Posterior vena cava (tissue), 2 donors: ENCODE results near the gene RHOT1. TPM values are rescaled to one million over a fixed set of nuclear protein-coding genes. Genes with fewer than 3 reads are reported as not detected.

Experiments
- DNase-seq: peaks from one replicate; pipeline ENCODE4 v3.0.0-alpha.2; 2020; ENCODE audit warnings: low spot score
- intact Hi-C, 2 donors: fragments of 100-400 bp; cut with DNase I; formaldehyde crosslinking; loops; one replicate each; pipeline versions ENCODE4 v1.14.1 to v1.14.2; 2022 to 2023
- total RNA-seq, 2 donors: library from RNA; stranded (reverse); fragmentation: NEBNext Ultra II Directional; extraction: Animal tissue kit (Norgen Biotek cat#: 25700); gene quantifications; one replicate each; pipeline ENCODE4 v1.2.1, GENCODE V29; 2021
- donor health status: DM: yes; HTN: yes; CAD: no.
- donor health status: DM: yes; HTN: yes; CAD: no.

RHOT1 gene
- total RNA-seq, 2 donors from 2014 or later: 37.9 to 45.6 TPM

DNA sequence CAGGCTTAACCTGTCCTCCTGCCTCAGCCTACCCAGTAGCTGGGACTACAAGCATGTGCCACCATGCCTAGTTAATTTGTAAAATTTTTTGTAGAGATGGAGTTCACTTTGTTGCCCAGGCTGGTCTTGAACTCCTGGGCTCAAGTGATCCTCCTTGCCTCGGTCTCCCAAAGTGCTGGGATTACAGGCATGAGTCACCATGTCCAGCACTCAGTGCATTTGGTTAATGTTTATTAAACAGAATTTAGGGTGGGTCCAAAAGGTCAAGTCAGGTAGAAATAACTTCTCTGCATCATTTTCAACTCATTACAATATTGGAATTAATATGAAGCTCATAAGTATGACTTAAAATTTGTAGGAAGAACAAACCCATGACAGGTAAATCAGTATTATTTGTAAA, 55.7 kb downstream of the RHOT1 start:
- intact Hi-C loops: no loop called here

DNA sequence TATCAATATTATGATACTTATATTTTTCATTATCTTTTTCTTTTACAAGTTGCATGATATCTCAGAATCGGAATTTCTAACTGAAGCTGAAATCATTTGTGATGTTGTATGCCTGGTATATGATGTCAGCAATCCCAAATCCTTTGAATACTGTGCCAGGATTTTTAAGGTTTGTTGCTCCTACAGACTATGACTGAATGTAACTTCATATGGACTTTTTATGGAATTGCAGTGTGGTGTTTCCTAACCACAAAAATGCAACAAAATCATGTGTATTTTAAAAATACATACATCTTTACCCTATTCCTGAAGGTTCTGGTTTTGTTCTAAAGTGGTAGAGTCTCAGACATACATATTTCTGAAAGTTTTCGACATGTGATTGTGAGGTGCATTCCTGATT, 64.6 kb downstream of the RHOT1 start:
- no peak for DNase-seq
- intact Hi-C loops: no loop called here

More for the DNA sequence above, 55.7 kb downstream of the RHOT1 start:
- no peak for DNase-seq

DNA sequence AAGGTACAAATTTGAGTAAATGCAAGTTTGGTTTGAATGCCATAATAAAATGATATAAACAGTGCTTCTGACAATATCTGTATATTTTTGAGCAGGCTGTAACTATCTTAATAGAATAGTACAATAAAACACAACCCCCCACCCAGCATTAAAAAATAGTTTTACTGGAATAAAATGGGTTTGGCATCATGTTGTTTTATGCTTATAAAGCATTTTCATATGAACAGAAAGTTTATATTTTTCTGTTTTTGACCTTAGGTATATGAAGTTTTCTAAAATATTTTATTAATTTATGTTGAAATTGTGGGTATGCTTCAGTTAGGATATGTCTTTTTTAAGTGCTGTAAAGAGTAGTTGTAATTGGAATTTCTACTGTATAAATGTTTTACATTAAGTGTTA, 66.1 kb downstream of the RHOT1 start:
- no peak for DNase-seq
- intact Hi-C loops: no loop called here

DNA sequence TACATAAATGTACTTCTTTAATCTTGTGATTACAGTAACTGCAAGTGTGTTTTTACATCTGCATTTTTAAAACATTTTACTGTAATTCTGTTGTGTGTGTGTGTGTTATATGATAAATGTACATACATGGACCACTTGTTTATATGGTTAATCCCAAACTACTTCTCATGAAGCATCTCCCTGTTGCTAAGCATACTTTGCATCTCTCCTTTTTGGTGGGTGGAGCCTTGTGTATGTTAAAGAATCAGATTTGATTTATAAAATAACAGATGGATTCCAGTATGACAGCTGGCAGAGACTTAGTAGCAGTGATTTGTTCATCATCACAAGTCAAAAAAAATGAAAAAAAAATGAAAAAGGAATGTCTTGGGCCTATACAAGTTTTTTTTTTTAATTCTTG, 67.3 kb downstream of the RHOT1 start:
- intact Hi-C loops: no loop called here
- DNase-seq: no peak

DNA sequence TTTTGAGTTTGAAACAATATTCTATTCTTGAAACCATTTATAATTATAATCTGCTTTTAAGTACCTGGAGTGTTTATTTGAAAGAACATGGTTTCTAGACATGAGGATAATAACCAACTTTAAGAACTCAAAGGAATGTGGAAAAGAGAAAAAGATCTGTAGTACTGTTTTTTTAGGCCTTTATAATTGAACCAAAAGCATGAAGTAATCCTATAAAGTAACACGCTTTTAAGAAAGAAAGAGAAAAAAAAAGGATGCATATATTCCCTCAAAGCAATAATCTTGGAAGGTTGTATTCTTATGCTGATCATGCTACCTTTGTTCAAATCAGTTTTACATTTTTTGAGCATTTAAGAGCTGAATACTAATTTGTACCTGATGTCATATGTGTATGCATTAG, 69.4 kb downstream of the RHOT1 start:
- DNase-seq: no peak
- intact Hi-C loops: no loop called here

DNA sequence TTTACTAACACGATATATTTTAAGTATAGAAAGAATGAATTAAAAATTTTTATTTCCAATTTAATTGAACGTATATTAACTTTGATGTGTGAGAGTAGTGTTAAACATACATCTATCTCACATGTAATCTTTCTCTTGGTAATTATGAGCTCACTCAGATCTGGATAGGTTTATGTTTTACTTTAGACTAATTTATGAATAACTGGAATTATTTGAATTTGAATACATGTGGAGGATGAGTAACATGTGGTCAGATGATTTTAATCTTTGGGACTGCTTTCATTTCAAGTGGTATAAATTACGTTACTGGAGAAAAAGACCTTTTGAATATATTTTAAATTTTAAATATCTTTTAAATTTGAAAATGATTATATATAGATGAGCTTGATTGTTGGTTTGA, 73.4 kb downstream of the RHOT1 start:
- intact Hi-C loops: no loop called here

DNA sequence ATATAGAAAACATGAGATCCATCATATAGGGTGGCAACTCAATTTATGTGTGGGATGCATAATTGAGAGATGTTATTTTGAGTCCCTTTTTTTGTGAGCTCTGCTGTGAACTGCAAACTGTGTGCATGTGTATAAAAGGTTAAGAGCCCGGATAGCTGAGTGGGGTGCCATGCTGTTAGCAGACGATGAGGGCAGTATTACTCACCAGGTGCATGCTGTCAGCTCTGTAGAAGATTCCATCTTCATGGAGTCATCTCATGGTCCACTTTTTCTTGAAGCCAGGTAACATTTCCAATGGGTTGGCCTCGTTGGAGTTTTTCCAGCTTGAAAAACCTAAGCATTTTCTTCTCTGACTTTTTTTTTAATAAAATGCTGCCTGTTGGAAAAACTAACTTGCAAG, 80.3 kb downstream of the RHOT1 start:
- no peak for DNase-seq
- intact Hi-C loops: no loop called here

More for the DNA sequence above, 73.4 kb downstream of the RHOT1 start:
- DNase-seq: no peak

GRCh38 chr17:32223703-32224102, 81.4 kb downstream of the RHOT1 start:
- intact Hi-C loops: no loop called here

DNA sequence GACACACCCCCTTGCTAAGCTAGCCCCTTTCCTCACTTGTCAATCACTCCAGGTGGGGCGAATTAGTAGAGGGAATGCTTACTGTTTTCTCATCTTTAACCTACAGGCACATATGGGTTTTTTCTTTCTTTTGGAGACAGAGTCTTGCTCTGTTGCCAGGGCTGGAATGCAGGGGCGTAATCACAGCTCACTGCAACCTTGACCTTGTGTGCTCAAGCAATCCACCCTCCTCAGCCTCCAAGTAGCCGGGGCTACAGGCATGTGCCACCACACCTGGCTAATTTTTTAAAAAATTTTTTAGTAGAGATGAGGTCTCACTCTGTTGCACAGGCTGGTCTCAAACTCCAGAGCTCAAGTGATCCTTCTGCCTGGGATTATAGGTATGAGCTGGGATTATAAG, 84.6 kb downstream of the RHOT1 start:
- no peak for DNase-seq
- intact Hi-C loops: no loop called here

More at GRCh38 chr17:32223703-32224102, 81.4 kb downstream of the RHOT1 start:
- DNase-seq: no peak

- intact Hi-C loops: no loop called here
- DNase-seq: no peak
These were observed 85.6 kb downstream of the RHOT1 start for GRCh38 chr17:32227910-32228309.

DNA sequence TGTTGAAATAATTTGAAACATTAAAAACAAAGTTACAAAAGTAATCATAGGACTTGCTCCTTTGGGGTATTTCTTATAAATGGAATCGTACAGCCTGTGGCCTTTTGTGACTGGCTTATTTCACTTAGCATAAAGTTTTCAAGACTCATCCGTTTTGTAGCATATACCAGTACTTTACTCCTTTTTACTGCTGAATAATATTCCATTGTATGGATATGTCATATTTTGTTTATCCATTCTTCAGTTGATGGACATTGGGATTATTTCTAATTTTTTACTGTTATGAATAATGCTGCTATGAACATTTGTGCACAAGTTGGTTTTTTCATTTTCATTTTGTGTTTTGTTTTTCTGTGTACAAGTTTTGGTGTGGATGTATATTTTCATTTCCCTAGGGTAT, 93.3 kb downstream of the RHOT1 start:
- intact Hi-C loops: no loop called here
- no peak for DNase-seq

DNA sequence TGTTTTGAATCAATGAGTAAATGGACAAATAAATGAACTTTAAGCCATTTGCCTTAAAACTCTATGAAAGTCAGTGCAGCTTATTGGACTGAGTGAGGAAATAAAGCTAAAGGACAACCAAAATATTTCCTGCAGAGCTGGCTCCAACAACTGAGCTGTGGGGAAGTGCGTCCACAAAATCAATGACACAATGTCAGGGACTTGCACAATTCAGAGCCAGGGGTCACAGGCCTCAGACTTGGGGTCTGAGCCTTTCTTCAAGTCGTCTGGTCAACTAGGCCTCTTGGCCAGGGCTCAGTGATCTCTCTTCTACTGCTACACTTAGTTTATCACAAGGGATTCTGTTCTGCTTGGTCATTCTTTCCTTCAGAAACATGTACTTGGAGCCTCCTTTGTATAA, 97.2 kb downstream of the RHOT1 start:
- intact Hi-C loops: no loop called here
- DNase-seq: no peak

- intact Hi-C loops: no loop called here
- no peak for DNase-seq
These were observed 98.4 kb downstream of the RHOT1 start for GRCh38 chr17:32240750-32241149.

- no peak for DNase-seq
- intact Hi-C loops: no loop called here
These were observed 99.3 kb downstream of the RHOT1 start for GRCh38 chr17:32241640-32242039.

DNA sequence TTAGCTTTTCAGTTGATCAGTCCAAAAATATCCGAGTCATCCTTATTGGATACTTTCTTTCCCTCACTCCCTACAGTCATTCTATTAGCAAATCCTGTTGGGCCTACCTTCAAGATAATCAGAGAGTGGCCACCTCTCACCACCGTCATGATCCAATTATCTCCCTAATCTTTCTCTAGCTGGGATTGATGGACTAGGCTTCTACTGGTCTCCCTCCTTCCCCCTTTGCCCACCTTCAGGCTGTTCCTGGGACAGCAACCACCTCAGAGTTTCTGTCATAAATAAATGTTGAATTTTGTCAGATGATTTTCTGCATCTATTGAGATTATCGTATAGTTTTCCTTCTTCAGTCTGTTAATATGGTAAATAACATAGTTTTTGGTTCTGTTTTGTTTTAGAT, 107.2 kb downstream of the RHOT1 start:
- intact Hi-C loops: loop anchor here in 1 of 2 donors (5.0 kb wide), 1 partner anchor 1513 kb away; no protein-coding TSS in a partner anchor
- DNase-seq: no peak

GRCh38 chr17:32253117-32253611, 110.9 kb downstream of the RHOT1 start:
- intact Hi-C loops: loop anchor here in 1 of 2 donors (5.0 kb wide), 1 partner anchor 69 kb away; no protein-coding TSS in a partner anchor
- DNase-seq: peak; percentile 90

GRCh38 chr17:32256012-32256700, 113.9 kb downstream of the RHOT1 start:
- peak; percentile 44 for DNase-seq
- intact Hi-C loops: no loop called here

GRCh38 chr17:32256701-32257019, 114.4 kb downstream of the RHOT1 start:
- peak; percentile 81 for DNase-seq
- intact Hi-C loops: no loop called here

GRCh38 chr17:32258383-32259140, 116.3 kb downstream of the RHOT1 start:
- peak; percentile 41 for DNase-seq
- intact Hi-C loops: no loop called here

GRCh38 chr17:32259586-32259985, 117.3 kb downstream of the RHOT1 start:
- intact Hi-C loops: no loop called here

DNA sequence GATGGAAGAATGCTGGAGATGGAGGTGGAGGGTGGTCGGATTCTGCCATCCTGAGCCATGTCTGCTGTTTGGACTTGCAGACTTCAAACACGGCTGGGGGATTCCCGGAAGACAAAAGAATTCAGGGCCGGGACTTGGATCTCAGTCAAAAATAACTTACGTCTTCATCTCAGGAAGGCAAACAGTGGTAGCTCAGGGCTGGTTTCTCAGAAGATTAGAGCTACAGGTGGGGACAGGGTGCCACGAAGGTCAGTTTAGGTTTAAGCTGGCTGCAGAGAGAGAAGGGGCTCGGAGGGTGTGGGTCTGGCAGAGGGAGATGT, 119.1 kb downstream of the RHOT1 start:
- intact Hi-C loops: no loop called here
- no peak for DNase-seq

More at GRCh38 chr17:32259586-32259985, 117.3 kb downstream of the RHOT1 start:
- no peak for DNase-seq
